Measurements from ENCODE around the gene GRIK4. TPM values are rescaled to one million over a fixed set of nuclear protein-coding genes. Genes with fewer than 3 reads are reported as not detected.

Gene GRIK4
- total and polyA plus RNA-seq, 8 donors: 0.02 TPM; not detected in 7

DNA sequence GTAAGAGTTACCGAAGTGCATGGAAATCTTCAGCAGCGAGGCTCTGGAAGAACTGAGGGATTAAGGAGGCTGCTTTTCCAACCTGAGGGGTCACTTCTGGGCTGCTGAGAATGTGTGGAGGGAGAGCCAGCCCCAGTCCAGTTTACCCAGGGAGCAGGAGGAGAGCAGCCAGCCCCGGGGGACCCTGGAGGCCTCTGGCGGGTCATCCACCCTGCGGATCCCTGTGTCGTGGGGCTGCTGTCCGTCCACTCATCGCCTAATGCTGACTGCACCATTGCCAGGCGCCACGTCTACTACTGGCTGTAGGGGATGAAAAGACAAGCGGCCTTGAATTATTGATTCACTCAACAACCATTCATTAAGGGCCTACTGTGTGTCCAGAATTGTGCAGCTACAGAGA lies 283.6 kb downstream of the GRIK4 start:
- TF ChIP-seq CTCF (IDR thresholded peaks at IDR 0.05): no peak
- Histone ChIP-seq H3K4me3 (no peak overlapping the region), H3K4me1 (no peaks in the 10 kb centered on the region), H3K27ac (no peak overlapping the region), H3K9me3 (no peaks in the 10 kb centered on the region), H3K36me3 (no peaks in the 10 kb centered on the region), H3K27me3 (no peaks in the 10 kb centered on the region)
- intact Hi-C loops (cut with DNase I): no loop called here
- DNase-seq (peak in 1 of 6 donors; percentile 22), ATAC-seq (no peak), FAIRE-seq (no peak)
- 59 to 63% methylated on average over 11 of the region's 11 CpGs for WGBS, 2 donors

GRCh38 chr11:120797143-120797542 lies 285.6 kb downstream of the GRIK4 start:
- TF ChIP-seq CTCF (IDR thresholded peaks at IDR 0.05): no peak
- DNase-seq: peak in 1 of 6 donors; percentile 25
- no peak overlapping the region for H3K27ac ChIP-seq
- H3K4me1 ChIP-seq: no peaks in the 10 kb centered on the region
- ATAC-seq: no peak
- intact Hi-C loops (cut with DNase I): no loop called here
- WGBS, 2 donors: 54 to 60% methylated on average over 9 of the region's 9 CpGs
- H3K9me3 ChIP-seq: no peaks in the 10 kb centered on the region
- no peaks in the 10 kb centered on the region for H3K36me3 ChIP-seq
- FAIRE-seq: no peak
- no peak overlapping the region for H3K4me3 ChIP-seq
- no peaks in the 10 kb centered on the region for H3K27me3 ChIP-seq

- Histone ChIP-seq H3K4me1 (no peaks in the 10 kb centered on the region), H3K36me3 (no peaks in the 10 kb centered on the region), H3K27me3 (peaks cover 0 to 4% (median 0%) of the 10 kb centered on the region in 4 donors), H3K4me3 (no peak overlapping the region), H3K27ac (no peak overlapping the region), H3K9me3 (no peaks in the 10 kb centered on the region)
- ATAC-seq (no peak), FAIRE-seq (no peak), DNase-seq (no peak)
- intact Hi-C loops (cut with DNase I): no loop called here
- WGBS, 2 donors: 68 to 71% methylated on average over 3 of the region's 3 CpGs
- no peak for TF ChIP-seq CTCF (IDR thresholded peaks at IDR 0.05)
Measured at GRCh38 chr11:120798854-120799253, 287.3 kb downstream of the GRIK4 start.

GRCh38 chr11:120800206-120800605 lies 288.7 kb downstream of the GRIK4 start:
- Histone ChIP-seq H3K9me3 (no peaks in the 10 kb centered on the region), H3K27ac (no peak overlapping the region), H3K4me3 (no peak overlapping the region), H3K27me3 (peaks cover 0 to 4% (median 0%) of the 10 kb centered on the region in 4 donors), H3K4me1 (no peaks in the 10 kb centered on the region), H3K36me3 (no peaks in the 10 kb centered on the region)
- FAIRE-seq: no peak
- no peak for ATAC-seq
- TF ChIP-seq CTCF (IDR thresholded peaks at IDR 0.05): no peak
- 39 to 54% methylated on average over 7 of the region's 7 CpGs for WGBS, 2 donors
- DNase-seq: no peak
- intact Hi-C loops (cut with DNase I): loop anchor here in 1 of 3 donors (5.0 kb wide), 1 partner anchor 288 kb away; the partner anchor contains the start of gene GRIK4

DNA sequence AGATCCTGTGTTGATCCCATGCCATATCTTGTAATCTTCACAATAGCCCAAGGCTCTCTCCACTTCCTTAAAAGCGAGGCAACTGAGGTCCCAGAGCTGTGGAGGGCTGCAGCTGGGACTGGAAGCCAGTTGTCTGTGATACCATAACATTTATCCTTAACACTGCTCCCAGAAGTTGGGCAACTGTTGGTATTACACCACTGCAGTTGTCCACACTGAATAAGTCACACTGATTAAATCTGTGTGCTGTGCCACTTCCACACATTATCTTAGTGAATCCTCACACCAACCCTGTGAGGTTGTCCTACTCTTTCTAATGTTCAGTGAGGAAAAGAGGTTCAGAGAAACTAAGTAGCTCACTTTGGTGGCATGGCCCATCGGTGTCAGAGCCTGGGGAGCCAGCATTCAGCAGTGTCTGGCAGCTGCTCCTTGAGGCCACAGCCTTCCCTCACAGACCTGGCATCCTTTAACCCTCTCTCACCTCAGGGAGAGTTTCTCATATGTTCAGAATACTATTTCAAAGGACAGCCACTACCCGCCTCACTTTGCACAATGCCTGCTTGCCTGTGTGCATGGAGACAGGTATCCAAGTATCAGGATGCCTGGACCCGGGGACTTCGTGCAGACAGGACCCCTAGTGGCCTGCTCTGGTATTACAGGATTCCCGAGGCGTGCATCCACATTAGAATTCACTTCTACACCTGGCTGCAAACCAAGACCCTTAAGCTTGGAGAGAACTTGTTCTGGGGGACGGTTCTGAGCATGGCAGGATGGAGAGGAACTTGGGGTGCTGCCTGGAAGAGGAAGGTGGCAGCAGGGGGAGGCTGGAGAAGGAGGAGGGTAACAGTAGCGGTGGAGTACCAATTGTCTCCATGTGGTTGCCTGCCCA lies 290.5 kb downstream of the GRIK4 start:
- H3K36me3 ChIP-seq: no peaks in the 10 kb centered on the region
- H3K4me1 ChIP-seq: no peaks in the 10 kb centered on the region
- FAIRE-seq (no peak), ATAC-seq (peak in 3 of 4 donors; percentile 75 to 87 (median 84)), DNase-seq (peak in 5 of 6 donors; percentile 24 to 86 (median 61))
- peak; percentile 81 to 95 (median 85) for TF ChIP-seq CTCF (IDR thresholded peaks at IDR 0.05)
- intact Hi-C loops (cut with DNase I): loop anchor here in 1 of 3 donors (5.0 kb wide), 1 partner anchor 290 kb away; the partner anchor contains the start of gene GRIK4
- no peak overlapping the region for H3K4me3 ChIP-seq
- H3K9me3 ChIP-seq: no peaks in the 10 kb centered on the region
- peaks cover 0 to 4% (median 0%) of the 10 kb centered on the region in 4 donors for H3K27me3 ChIP-seq
- 29 to 30% methylated on average over 9 of the region's 9 CpGs for WGBS, 2 donors
- no peak overlapping the region for H3K27ac ChIP-seq

Data from pancreas (tissue), 10 donors.